ENCODE measurements around the gene DDX6.

- TF ChIP-seq, protein P1, sequence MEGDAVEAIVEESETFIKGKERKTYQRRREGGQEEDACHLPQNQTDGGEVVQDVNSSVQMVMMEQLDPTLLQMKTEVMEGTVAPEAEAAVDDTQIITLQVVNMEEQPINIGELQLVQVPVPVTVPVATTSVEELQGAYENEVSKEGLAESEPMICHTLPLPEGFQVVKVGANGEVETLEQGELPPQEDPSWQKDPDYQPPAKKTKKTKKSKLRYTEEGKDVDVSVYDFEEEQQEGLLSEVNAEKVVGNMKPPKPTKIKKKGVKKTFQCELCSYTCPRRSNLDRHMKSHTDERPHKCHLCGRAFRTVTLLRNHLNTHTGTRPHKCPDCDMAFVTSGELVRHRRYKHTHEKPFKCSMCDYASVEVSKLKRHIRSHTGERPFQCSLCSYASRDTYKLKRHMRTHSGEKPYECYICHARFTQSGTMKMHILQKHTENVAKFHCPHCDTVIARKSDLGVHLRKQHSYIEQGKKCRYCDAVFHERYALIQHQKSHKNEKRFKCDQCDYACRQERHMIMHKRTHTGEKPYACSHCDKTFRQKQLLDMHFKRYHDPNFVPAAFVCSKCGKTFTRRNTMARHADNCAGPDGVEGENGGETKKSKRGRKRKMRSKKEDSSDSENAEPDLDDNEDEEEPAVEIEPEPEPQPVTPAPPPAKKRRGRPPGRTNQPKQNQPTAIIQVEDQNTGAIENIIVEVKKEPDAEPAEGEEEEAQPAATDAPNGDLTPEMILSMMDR (IDR thresholded peaks at IDR 0.05; ENCODE audit: low read length), result no peak
- TF ChIP-seq EZH2 (optimal IDR thresholded peaks at IDR 0.05; ENCODE audit: low read depth, low read length), result no peak
Measured at GRCh38 chr11:118768690-118769089, 22.3 kb downstream of the DDX6 start.

Data from MM.1S (cell line).